Ascending aorta (tissue), 2 donors: Measurements from ENCODE around the gene LRCH1. TPM values are rescaled to one million over a fixed set of nuclear protein-coding genes. Genes with fewer than 3 reads are reported as not detected.

Source experiments
- DNase-seq, 2 donors: peaks; one replicate each; pipeline ENCODE4 v3.0.0-alpha.2; 2019; ENCODE audit warnings: low spot score in 2 of 2
- H3K27ac ChIP-seq, 2 donors: fragments of 200-600 bp; sonication (generic); one replicate each; pipeline ENCODE4 v1.5.1; 2016 to 2017; ENCODE audit warnings: mild to moderate bottlenecking in 1 of 2
- H3K27me3 ChIP-seq: fragments of 200-600 bp; sonication (generic); one replicate; pipeline ENCODE4 v1.5.1; 2017
- H3K36me3 ChIP-seq, 2 donors: fragments of 200-600 bp; sonication (generic); one replicate each; pipeline ENCODE4 v1.5.1; 2016
- H3K4me1 ChIP-seq, 2 donors: fragments of 200-600 bp; sonication (generic); one replicate each; pipeline ENCODE4 v1.5.1; 2016 to 2017; ENCODE audit warnings: mild to moderate bottlenecking in 1 of 2
- H3K4me3 ChIP-seq, 2 donors: fragments of 200-600 bp; sonication (generic); one replicate each; pipeline ENCODE4 v1.5.1; 2016 to 2017; ENCODE audit warnings: mild to moderate bottlenecking in 1 of 2
- H3K9me3 ChIP-seq, 2 donors: fragments of 200-600 bp; sonication (generic); one replicate each; pipeline ENCODE4 v1.5.1; 2016
- CTCF ChIP-seq, 3 experiments: fragments of 200-600 bp in 2 of 3; fragments of 450-650 bp in 1 of 3; sonication (generic) in 2 of 3; IDR thresholded peaks; one replicate each; pipeline ENCODE4 v1.5.1; 2016 to 2019; ENCODE audit warnings: antibody characterized with exemption in 3 of 3, mild to moderate bottlenecking in 1 of 3, moderate library complexity in 1 of 3
- intact Hi-C: fragments of 100-400 bp; cut with DNase I; formaldehyde crosslinking; loops from one replicate; pipeline ENCODE4 v1.15.1; 2023
- total RNA-seq: library from RNA; depleted of rRNA; stranded (reverse); fragments of >200 nt; gene quantifications from one replicate; pipeline ENCODE4 v1.1.0, GENCODE V29; 2016

LRCH1 gene
- total RNA-seq, 1 donor from 2014 or later, result 45.4 TPM

GRCh38 chr13:46559272-46559805 lies 6.4 kb downstream of the LRCH1 start:
- Histone ChIP-seq H3K27me3 (no peaks in the 10 kb centered on the region), H3K36me3 (no peaks in the 10 kb centered on the region), H3K4me3 (no peak overlapping the region), H3K4me1 (peaks cover 2 to 8% of the 10 kb centered on the region in 2 donors), H3K9me3 (no peaks in the 10 kb centered on the region), H3K27ac (no peak overlapping the region)
- no peak for TF ChIP-seq CTCF (IDR thresholded peaks at IDR 0.05)
- DNase-seq, result no peak
- intact Hi-C loops, result loop anchor here (10.0 kb wide), 1 partner anchor 45 kb away; no protein-coding TSS in a partner anchor

GRCh38 chr13:46560778-46561177 lies 7.8 kb downstream of the LRCH1 start:
- peaks cover 2 to 8% of the 10 kb centered on the region in 2 donors for H3K4me1 ChIP-seq
- no peak overlapping the region for H3K27ac ChIP-seq
- DNase-seq, result no peak
- no peaks in the 10 kb centered on the region for H3K27me3 ChIP-seq
- H3K36me3 ChIP-seq, result no peaks in the 10 kb centered on the region
- intact Hi-C loops, result no loop called here
- TF ChIP-seq CTCF (IDR thresholded peaks at IDR 0.05), result no peak
- no peaks in the 10 kb centered on the region for H3K9me3 ChIP-seq
- H3K4me3 ChIP-seq, result no peak overlapping the region

GRCh38 chr13:46561286-46561685 lies 8.3 kb downstream of the LRCH1 start:
- TF ChIP-seq CTCF (IDR thresholded peaks at IDR 0.05), result no peak
- Histone ChIP-seq H3K4me3 (no peak overlapping the region), H3K27ac (no peak overlapping the region), H3K27me3 (no peaks in the 10 kb centered on the region), H3K36me3 (no peaks in the 10 kb centered on the region), H3K4me1 (peaks cover 2 to 8% of the 10 kb centered on the region in 2 donors), H3K9me3 (no peaks in the 10 kb centered on the region)
- intact Hi-C loops, result no loop called here
- DNase-seq, result no peak

GRCh38 chr13:46561691-46562090 lies 8.7 kb downstream of the LRCH1 start:
- no peak overlapping the region for H3K4me3 ChIP-seq
- H3K4me1 ChIP-seq, result peaks cover 2 to 8% of the 10 kb centered on the region in 2 donors
- H3K9me3 ChIP-seq, result no peaks in the 10 kb centered on the region
- no peaks in the 10 kb centered on the region for H3K36me3 ChIP-seq
- TF ChIP-seq CTCF (IDR thresholded peaks at IDR 0.05), result no peak
- no peaks in the 10 kb centered on the region for H3K27me3 ChIP-seq
- intact Hi-C loops, result no loop called here
- DNase-seq, result no peak
- H3K27ac ChIP-seq, result no peak overlapping the region

- TF ChIP-seq CTCF (IDR thresholded peaks at IDR 0.05), result no peak
- intact Hi-C loops, result no loop called here
- no peaks in the 10 kb centered on the region for H3K36me3 ChIP-seq
- no peak overlapping the region for H3K4me3 ChIP-seq
- H3K9me3 ChIP-seq, result no peaks in the 10 kb centered on the region
- H3K4me1 ChIP-seq, result peaks cover 2 to 8% of the 10 kb centered on the region in 2 donors
- H3K27me3 ChIP-seq, result no peaks in the 10 kb centered on the region
- DNase-seq, result no peak
- no peak overlapping the region for H3K27ac ChIP-seq
These were observed 9.2 kb downstream of the LRCH1 start for GRCh38 chr13:46562152-46562551.

- no peaks in the 10 kb centered on the region for H3K9me3 ChIP-seq
- peaks cover 2 to 9% of the 10 kb centered on the region in 2 donors for H3K4me1 ChIP-seq
- H3K27me3 ChIP-seq, result no peaks in the 10 kb centered on the region
- H3K36me3 ChIP-seq, result no peaks in the 10 kb centered on the region
- intact Hi-C loops, result no loop called here
- H3K27ac ChIP-seq, result no peak overlapping the region
- no peak overlapping the region for H3K4me3 ChIP-seq
- DNase-seq, result no peak
- TF ChIP-seq CTCF (IDR thresholded peaks at IDR 0.05), result no peak
These were observed 9.6 kb downstream of the LRCH1 start for GRCh38 chr13:46562581-46562980.
